ENCODE data around the gene ASTN2. TPM values are rescaled to one million over a fixed set of nuclear protein-coding genes. Genes with fewer than 3 reads are reported as not detected.

Gene ASTN2
- total and polyA plus RNA-seq, 4 donors: 0.57 to 2.9 (median 1.4) TPM

GRCh38 chr9:117123729-117124128 is 291.1 kb downstream of the ASTN2 start:
- Histone ChIP-seq H3K4me3 (ENCODE audit: low read depth in 1 of 3, low read length in 3 of 3) (no peak overlapping the region), H3K36me3 (ENCODE audit: control insufficient read depth in 4 of 4, insufficient read depth in 3 of 4, low read depth in 1 of 4, low read length in 3 of 4) (no peaks in the 10 kb centered on the region), H3K4me1 (ENCODE audit: control insufficient read depth in 4 of 4, insufficient read depth in 4 of 4, low read length in 3 of 4) (no peaks in the 10 kb centered on the region), H3K27ac (ENCODE audit: low read depth in 1 of 2, low read length in 2 of 2) (no peak overlapping the region), H3K27me3 (ENCODE audit: control insufficient read depth in 4 of 4, insufficient read depth in 4 of 4, low read length in 3 of 4) (peaks cover 0 to 2% (median 0%) of the 10 kb centered on the region in 4 donors), H3K9me3 (ENCODE audit: control insufficient read depth in 4 of 4, low read length in 3 of 4) (no peaks in the 10 kb centered on the region), H3K9ac (ENCODE audit: low read depth in 1 of 2, low read length in 2 of 2) (no peak overlapping the region)
- WGBS: 76% methylated on average over 7 of the region's 7 CpGs
- DNase-seq (ENCODE audit: low spot score): no peak
- TF ChIP-seq RXRA (IDR thresholded peaks at IDR 0.05) (no peak), ATF3 (IDR thresholded peaks at IDR 0.05) (no peak), JUND (IDR thresholded peaks at IDR 0.05) (no peak)

DNA sequence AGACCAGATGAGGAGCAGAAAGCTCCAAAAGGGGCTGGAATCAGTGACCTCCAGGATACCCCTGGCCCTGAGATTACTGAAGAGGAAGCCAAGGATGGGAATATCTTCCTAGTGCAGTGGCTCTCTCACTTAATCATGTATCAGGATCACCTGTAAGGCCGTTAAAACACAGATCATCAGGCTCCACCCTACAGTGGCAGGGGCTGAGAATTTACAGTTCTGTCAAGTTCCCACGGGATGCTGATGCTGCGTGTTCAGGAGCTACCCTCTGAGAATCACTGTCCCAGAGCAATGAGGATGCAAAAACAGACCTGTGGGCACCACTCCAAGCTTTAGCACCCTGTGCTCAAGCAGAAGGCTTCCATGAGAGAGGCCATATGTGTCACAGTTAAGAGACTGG is 291.9 kb downstream of the ASTN2 start:
- 75% methylated on average over 3 of the region's 3 CpGs for WGBS
- no peaks in the 10 kb centered on the region for H3K36me3 ChIP-seq (ENCODE audit: control insufficient read depth in 4 of 4, insufficient read depth in 3 of 4, low read depth in 1 of 4, low read length in 3 of 4)

More for the DNA sequence above, 291.9 kb downstream of the ASTN2 start:
- Histone ChIP-seq H3K4me3 (ENCODE audit: low read depth in 1 of 3, low read length in 3 of 3) (no peak overlapping the region), H3K27ac (ENCODE audit: low read depth in 1 of 2, low read length in 2 of 2) (no peak overlapping the region), H3K27me3 (ENCODE audit: control insufficient read depth in 4 of 4, insufficient read depth in 4 of 4, low read length in 3 of 4) (peaks cover 0 to 2% (median 0%) of the 10 kb centered on the region in 4 donors), H3K4me1 (ENCODE audit: control insufficient read depth in 4 of 4, insufficient read depth in 4 of 4, low read length in 3 of 4) (no peaks in the 10 kb centered on the region), H3K9me3 (ENCODE audit: control insufficient read depth in 4 of 4, low read length in 3 of 4) (no peaks in the 10 kb centered on the region), H3K9ac (ENCODE audit: low read depth in 1 of 2, low read length in 2 of 2) (no peak overlapping the region)
- no peak for TF ChIP-seq TAF1 (conservative IDR thresholded peaks at IDR 0.05)
- no peak for TF ChIP-seq SP1 (IDR thresholded peaks at IDR 0.05)
- no peak for TF ChIP-seq MAX (IDR thresholded peaks at IDR 0.05)
- TF ChIP-seq RAD21 (IDR thresholded peaks at IDR 0.05): no peak
- no peak for TF ChIP-seq FOXA2 (IDR thresholded peaks at IDR 0.05)
- no peak for TF ChIP-seq GABPA (IDR thresholded peaks at IDR 0.05 in 1 of 2, conservative IDR thresholded peaks at IDR 0.05 in 1 of 2)
- no peak for TF ChIP-seq RXRA (IDR thresholded peaks at IDR 0.05)
- TF ChIP-seq CTCF (IDR thresholded peaks at IDR 0.05; ENCODE audit: low read depth, low read length, missing input control): no peak
- TF ChIP-seq, protein P1, sequence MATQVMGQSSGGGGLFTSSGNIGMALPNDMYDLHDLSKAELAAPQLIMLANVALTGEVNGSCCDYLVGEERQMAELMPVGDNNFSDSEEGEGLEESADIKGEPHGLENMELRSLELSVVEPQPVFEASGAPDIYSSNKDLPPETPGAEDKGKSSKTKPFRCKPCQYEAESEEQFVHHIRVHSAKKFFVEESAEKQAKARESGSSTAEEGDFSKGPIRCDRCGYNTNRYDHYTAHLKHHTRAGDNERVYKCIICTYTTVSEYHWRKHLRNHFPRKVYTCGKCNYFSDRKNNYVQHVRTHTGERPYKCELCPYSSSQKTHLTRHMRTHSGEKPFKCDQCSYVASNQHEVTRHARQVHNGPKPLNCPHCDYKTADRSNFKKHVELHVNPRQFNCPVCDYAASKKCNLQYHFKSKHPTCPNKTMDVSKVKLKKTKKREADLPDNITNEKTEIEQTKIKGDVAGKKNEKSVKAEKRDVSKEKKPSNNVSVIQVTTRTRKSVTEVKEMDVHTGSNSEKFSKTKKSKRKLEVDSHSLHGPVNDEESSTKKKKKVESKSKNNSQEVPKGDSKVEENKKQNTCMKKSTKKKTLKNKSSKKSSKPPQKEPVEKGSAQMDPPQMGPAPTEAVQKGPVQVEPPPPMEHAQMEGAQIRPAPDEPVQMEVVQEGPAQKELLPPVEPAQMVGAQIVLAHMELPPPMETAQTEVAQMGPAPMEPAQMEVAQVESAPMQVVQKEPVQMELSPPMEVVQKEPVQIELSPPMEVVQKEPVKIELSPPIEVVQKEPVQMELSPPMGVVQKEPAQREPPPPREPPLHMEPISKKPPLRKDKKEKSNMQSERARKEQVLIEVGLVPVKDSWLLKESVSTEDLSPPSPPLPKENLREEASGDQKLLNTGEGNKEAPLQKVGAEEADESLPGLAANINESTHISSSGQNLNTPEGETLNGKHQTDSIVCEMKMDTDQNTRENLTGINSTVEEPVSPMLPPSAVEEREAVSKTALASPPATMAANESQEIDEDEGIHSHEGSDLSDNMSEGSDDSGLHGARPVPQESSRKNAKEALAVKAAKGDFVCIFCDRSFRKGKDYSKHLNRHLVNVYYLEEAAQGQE (IDR thresholded peaks at IDR 0.05): no peak
- no peak for TF ChIP-seq FOXA1 (IDR thresholded peaks at IDR 0.05)
- no peak for TF ChIP-seq NR2F2 (IDR thresholded peaks at IDR 0.05)
- no peak for TF ChIP-seq HNF4G (IDR thresholded peaks at IDR 0.05)
- no peak for TF ChIP-seq JUND (IDR thresholded peaks at IDR 0.05)
- TF ChIP-seq YY1 (IDR thresholded peaks at IDR 0.05): no peak
- no peak for TF ChIP-seq ATF3 (IDR thresholded peaks at IDR 0.05)
- no peak for DNase-seq (ENCODE audit: low spot score)

Measured in liver (tissue), 9 donors.